GM18519 (cell line): ENCODE results near the gene ANAPC16.
"Not testable (repeated sequence)": the region's sequence is repeated elsewhere in the genome, so short reads cannot be mapped to it uniquely, and the experiment has no call there.

Experiments used
- ATAC-seq: cut with Tn5 transposase; IDR thresholded peaks from one replicate; pipeline ENCODE4 v1.9.1; 2021; ENCODE audit warnings: mild to moderate bottlenecking, moderate library complexity; ENCODE audit not compliant: unreplicated experiment, low FRiP score

The ANAPC16 gene

GRCh38 chr10:72242675-72243074 lies 26.9 kb downstream of the ANAPC16 start:
- no peak for ATAC-seq

- no peak for ATAC-seq
Measured at GRCh38 chr10:72243822-72244437, 28.1 kb downstream of the ANAPC16 start.

GRCh38 chr10:72244573-72245038 lies 28.8 kb downstream of the ANAPC16 start:
- ATAC-seq, result no peak

GRCh38 chr10:72245949-72246525 lies 30.2 kb downstream of the ANAPC16 start:
- no peak for ATAC-seq

GRCh38 chr10:72248468-72249151 lies 32.8 kb downstream of the ANAPC16 start:
- peak; percentile 67 for ATAC-seq

GRCh38 chr10:72249176-72249862 lies 33.5 kb downstream of the ANAPC16 start:
- not testable (repeated sequence) for ATAC-seq

GRCh38 chr10:72250666-72251065 lies 34.9 kb downstream of the ANAPC16 start:
- no peak for ATAC-seq

- ATAC-seq, result no peak
Measured at GRCh38 chr10:72251635-72252034, 35.8 kb downstream of the ANAPC16 start.

GRCh38 chr10:72252972-72253371 lies 37.2 kb downstream of the ANAPC16 start:
- ATAC-seq, result no peak

GRCh38 chr10:72253578-72253977 lies 37.8 kb downstream of the ANAPC16 start:
- ATAC-seq, result no peak

- no peak for ATAC-seq
Measured at GRCh38 chr10:72254813-72255568, 39.2 kb downstream of the ANAPC16 start.

- ATAC-seq, result no peak
Measured at GRCh38 chr10:72255977-72256729, 40.3 kb downstream of the ANAPC16 start.

GRCh38 chr10:72257051-72257892 lies 41.5 kb downstream of the ANAPC16 start:
- no peak for ATAC-seq

- ATAC-seq, result no peak
Measured at GRCh38 chr10:72258617-72259016, 42.8 kb downstream of the ANAPC16 start.

- ATAC-seq, result no peak
Measured at GRCh38 chr10:72259491-72260238, 43.9 kb downstream of the ANAPC16 start.

- peak; percentile 33 for ATAC-seq
Measured at GRCh38 chr10:72260239-72260975, 44.6 kb downstream of the ANAPC16 start.

GRCh38 chr10:72260976-72261783 lies 45.4 kb downstream of the ANAPC16 start:
- ATAC-seq, result peak; percentile 40
